PC-3 (cell line): ENCODE data around the gene ADCY3.

Experiments used
- CTCF ChIP-seq: fragments of 300-600 bp; sonication (generic); conservative IDR thresholded peaks from 2 replicates; pipeline ENCODE4 v1.5.1; 2017; ENCODE audit warnings: antibody characterized with exemption, low read depth, mild to moderate bottlenecking, low read length
- EZH2 ChIP-seq: fragments of 300-600 bp; sonication (generic); IDR thresholded peaks from one replicate; pipeline ENCODE4 v1.6.1; 2017; ENCODE audit warnings: antibody characterized with exemption, mild to moderate bottlenecking, low read length; ENCODE audit not compliant: unreplicated experiment
- EZH2phosphoT487 ChIP-seq: fragments of 300-600 bp; sonication (generic); IDR thresholded peaks from 2 replicates; pipeline ENCODE4 v1.6.1; 2018; ENCODE audit warnings: mild to moderate bottlenecking, antibody characterized with exemption, low read length, borderline replicate concordance

GRCh38 chr2:24861500-24861899, 58.5 kb downstream of the ADCY3 start:
- TF ChIP-seq CTCF (no peak), EZH2 (no peak), EZH2phosphoT487 (no peak)
